ENCODE results near the gene EPB41L2.

The EPB41L2 gene

GRCh38 chr6:130858498-130859160 is 204.4 kb downstream of the EPB41L2 start:
- TF ChIP-seq, protein P1, sequence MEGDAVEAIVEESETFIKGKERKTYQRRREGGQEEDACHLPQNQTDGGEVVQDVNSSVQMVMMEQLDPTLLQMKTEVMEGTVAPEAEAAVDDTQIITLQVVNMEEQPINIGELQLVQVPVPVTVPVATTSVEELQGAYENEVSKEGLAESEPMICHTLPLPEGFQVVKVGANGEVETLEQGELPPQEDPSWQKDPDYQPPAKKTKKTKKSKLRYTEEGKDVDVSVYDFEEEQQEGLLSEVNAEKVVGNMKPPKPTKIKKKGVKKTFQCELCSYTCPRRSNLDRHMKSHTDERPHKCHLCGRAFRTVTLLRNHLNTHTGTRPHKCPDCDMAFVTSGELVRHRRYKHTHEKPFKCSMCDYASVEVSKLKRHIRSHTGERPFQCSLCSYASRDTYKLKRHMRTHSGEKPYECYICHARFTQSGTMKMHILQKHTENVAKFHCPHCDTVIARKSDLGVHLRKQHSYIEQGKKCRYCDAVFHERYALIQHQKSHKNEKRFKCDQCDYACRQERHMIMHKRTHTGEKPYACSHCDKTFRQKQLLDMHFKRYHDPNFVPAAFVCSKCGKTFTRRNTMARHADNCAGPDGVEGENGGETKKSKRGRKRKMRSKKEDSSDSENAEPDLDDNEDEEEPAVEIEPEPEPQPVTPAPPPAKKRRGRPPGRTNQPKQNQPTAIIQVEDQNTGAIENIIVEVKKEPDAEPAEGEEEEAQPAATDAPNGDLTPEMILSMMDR (IDR thresholded peaks at IDR 0.05; ENCODE audit: control insufficient read depth, insufficient read depth, low read depth, low read length, missing control alignments), result no peak
- no peak overlapping the region for H3K4me3 ChIP-seq (ENCODE audit: control insufficient read depth, low read depth, low read length)
- DNase-seq (ENCODE audit: low read depth), result no peak

DNA sequence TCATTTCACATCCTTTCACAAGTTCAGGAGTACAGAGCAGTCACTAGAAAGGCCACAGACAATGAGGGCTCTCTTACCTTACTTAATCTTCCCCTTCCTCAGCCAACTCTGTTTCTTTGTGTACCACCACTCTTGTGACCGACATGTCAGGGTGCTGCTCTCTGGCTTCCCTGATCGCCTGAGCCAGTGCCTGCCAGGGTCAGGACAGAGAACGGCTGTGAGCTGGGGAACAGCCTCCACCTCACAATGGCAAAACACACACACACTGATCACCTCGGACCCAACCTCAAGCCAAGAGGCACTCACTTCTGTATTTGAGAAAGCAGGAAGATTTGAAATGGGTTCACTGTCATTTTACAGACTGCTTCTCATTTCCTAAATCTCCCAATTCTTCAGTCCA is 205.0 kb downstream of the EPB41L2 start:
- DNase-seq (ENCODE audit: low read depth), result no peak
- TF ChIP-seq, protein P1 (IDR thresholded peaks at IDR 0.05; ENCODE audit: control insufficient read depth, insufficient read depth, low read depth, low read length, missing control alignments), result no peak
- H3K4me3 ChIP-seq (ENCODE audit: control insufficient read depth, low read depth, low read length), result no peak overlapping the region

- TF ChIP-seq, protein P1 (IDR thresholded peaks at IDR 0.05; ENCODE audit: control insufficient read depth, insufficient read depth, low read depth, low read length, missing control alignments), result no peak
- no peak overlapping the region for H3K4me3 ChIP-seq (ENCODE audit: control insufficient read depth, low read depth, low read length)
- no peak for DNase-seq (ENCODE audit: low read depth)
Observed at GRCh38 chr6:130853555-130854183, 209.4 kb downstream of the EPB41L2 start.

DNA sequence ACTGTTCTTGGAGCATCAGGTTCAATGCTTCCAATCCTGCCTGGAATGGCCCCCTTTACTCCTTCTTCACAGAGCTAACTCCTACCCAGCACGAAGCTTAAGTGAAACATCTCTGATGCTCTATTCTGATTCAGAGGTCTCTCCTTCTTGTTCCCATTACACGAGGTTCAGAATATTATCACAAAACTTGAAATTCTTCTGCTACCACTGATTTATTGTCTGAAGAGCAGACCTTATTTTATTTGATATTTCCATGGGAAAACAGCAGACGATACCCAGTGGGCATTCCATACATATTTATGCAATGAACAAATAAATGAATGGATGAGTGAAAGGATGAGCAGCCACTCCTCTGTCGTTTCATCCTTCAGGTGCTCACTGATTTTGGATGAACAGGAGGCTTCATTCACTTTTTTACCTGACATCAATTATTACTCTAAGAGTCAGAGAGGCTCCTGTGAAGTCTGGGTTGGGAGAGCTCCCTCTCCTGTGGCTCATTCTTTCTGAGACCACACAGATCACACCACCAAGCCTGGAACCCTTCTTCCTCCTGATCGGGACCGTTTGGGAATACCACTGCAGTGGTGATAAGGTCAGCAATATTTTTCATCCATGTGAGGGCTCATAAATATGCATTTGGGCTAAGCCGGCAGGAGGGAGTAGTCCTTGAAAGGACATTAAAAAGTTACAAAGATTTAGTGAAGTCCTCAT is 210.0 kb downstream of the EPB41L2 start:
- no peak for DNase-seq (ENCODE audit: low read depth)
- no peak overlapping the region for H3K4me3 ChIP-seq (ENCODE audit: control insufficient read depth, low read depth, low read length)
- TF ChIP-seq, protein P1 (IDR thresholded peaks at IDR 0.05; ENCODE audit: control insufficient read depth, insufficient read depth, low read depth, low read length, missing control alignments), result no peak

DNA sequence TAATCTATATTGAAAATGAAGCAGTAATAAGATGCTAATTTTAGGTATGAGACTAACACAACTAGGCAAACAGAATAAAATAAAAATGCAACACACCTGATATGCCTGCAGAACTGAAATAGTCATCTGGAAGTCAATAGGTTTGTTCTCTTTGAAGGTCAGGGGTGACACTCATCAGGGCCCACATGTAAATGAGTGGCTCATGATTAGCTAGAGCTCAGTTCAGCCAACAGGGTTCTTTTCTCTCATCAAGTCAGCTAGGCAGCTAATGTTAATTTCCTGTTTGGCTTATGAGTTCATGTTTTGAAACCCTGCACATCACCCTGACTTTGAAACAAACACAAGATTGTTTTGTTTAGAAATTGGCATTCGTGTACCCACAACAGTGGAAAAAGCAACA is 212.0 kb downstream of the EPB41L2 start:
- TF ChIP-seq, protein P1 (IDR thresholded peaks at IDR 0.05; ENCODE audit: control insufficient read depth, insufficient read depth, low read depth, low read length, missing control alignments), result no peak
- DNase-seq (ENCODE audit: low read depth), result no peak
- no peak overlapping the region for H3K4me3 ChIP-seq (ENCODE audit: control insufficient read depth, low read depth, low read length)

- H3K4me3 ChIP-seq (ENCODE audit: control insufficient read depth, low read depth, low read length), result no peak overlapping the region
- DNase-seq (ENCODE audit: low read depth), result no peak
- TF ChIP-seq, protein P1 (IDR thresholded peaks at IDR 0.05; ENCODE audit: control insufficient read depth, insufficient read depth, low read depth, low read length, missing control alignments), result no peak
Observed at GRCh38 chr6:130849594-130849993, 213.5 kb downstream of the EPB41L2 start.

Data from AG09309 (cell line).